ENCODE results near the gene ANO7. TPM values are rescaled to one million over a fixed set of nuclear protein-coding genes. Genes with fewer than 3 reads are reported as not detected.

Gene ANO7
- total RNA-seq, 1 donor from 2014 or later: 2.2 TPM

DNA sequence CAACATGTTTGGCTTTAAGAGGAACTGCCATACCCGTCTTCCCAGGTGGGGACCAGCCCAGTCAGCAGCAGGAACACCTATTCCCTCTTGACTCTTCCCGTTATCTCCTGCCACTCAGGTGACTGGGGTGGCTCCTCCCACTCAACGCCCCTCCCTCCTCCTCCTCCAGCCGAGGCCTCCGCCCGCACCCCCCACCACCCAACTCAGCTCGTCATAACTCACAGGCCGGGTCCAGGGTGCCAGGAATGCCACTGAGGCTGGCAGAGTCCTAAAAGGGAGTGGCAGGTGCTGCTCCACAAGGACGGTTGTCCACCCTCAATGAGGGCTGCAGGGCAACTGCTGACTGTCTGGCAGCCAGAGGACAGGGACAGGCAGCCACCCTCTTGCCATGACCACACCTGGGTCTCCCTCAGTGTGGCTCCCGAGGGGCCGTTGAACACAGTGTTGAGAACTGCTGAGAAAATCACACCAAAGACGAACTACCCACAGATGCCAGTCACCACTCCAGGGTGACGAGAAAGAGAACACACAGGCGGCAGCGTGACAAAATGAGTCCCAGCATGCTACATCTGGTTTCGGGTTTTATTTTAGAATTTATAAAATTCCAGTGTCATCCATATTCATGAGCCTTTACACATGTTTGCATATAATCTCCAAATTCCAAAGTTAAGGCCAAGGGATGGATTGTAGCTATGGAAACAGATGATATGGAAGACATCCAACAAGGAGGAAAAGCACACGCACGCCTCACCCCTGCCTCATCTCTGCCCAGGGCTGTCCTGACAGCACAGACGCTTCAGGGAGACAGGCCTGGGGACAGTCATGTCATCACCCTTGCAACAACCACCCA is 38.5 kb downstream of the ANO7 start:
- Mint-ChIP-seq H3K36me3 (ENCODE audit: low read depth) (peaks cover 42% of the 10 kb centered on the region), H3K4me1 (ENCODE audit: low read depth) (peaks cover 17% of the 10 kb centered on the region), H3K27me3 (ENCODE audit: low read depth) (no peaks in the 10 kb centered on the region), H3K9me3 (ENCODE audit: low read depth) (no peaks in the 10 kb centered on the region), H3K27ac (ENCODE audit: unreplicated experiment) (peak overlapping the region; percentile 17), H3K4me3 (ENCODE audit: unreplicated experiment) (no peak overlapping the region)
- DNase-seq (ENCODE audit: low spot score): peak; percentile 79
- TF ChIP-seq, protein P1, sequence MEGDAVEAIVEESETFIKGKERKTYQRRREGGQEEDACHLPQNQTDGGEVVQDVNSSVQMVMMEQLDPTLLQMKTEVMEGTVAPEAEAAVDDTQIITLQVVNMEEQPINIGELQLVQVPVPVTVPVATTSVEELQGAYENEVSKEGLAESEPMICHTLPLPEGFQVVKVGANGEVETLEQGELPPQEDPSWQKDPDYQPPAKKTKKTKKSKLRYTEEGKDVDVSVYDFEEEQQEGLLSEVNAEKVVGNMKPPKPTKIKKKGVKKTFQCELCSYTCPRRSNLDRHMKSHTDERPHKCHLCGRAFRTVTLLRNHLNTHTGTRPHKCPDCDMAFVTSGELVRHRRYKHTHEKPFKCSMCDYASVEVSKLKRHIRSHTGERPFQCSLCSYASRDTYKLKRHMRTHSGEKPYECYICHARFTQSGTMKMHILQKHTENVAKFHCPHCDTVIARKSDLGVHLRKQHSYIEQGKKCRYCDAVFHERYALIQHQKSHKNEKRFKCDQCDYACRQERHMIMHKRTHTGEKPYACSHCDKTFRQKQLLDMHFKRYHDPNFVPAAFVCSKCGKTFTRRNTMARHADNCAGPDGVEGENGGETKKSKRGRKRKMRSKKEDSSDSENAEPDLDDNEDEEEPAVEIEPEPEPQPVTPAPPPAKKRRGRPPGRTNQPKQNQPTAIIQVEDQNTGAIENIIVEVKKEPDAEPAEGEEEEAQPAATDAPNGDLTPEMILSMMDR (IDR thresholded peaks at IDR 0.05): no peak

DNA sequence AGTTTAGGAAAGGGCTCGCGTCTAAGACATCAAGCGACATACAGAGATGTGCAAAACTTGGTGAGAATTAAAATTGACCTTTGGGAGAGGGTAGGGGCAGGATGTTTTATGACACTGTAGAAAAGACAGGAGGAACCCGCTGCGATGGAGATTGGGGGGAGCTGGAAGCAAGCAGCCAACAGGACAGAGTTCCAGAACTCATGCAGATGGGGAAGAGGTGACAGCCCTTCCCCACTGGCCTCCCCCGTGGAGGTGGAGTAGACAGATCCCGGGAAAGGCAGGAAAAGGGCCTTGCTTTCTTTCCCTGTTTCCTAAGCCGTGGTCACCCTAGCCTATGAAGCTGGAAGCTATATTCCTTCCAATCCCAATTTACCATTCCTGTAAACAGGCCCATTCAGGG is 39.1 kb downstream of the ANO7 start:
- TF ChIP-seq, protein P1 (IDR thresholded peaks at IDR 0.05): no peak
- no peaks in the 10 kb centered on the region for H3K27me3 Mint-ChIP-seq (ENCODE audit: low read depth)
- H3K27ac Mint-ChIP-seq (ENCODE audit: unreplicated experiment): peak overlapping the region; percentile 41
- peaks cover 43% of the 10 kb centered on the region for H3K36me3 Mint-ChIP-seq (ENCODE audit: low read depth)
- peak; percentile 51 for DNase-seq (ENCODE audit: low spot score)
- H3K4me3 Mint-ChIP-seq (ENCODE audit: unreplicated experiment): no peak overlapping the region
- H3K9me3 Mint-ChIP-seq (ENCODE audit: low read depth): no peaks in the 10 kb centered on the region
- H3K4me1 Mint-ChIP-seq (ENCODE audit: low read depth): peaks cover 17% of the 10 kb centered on the region

DNA sequence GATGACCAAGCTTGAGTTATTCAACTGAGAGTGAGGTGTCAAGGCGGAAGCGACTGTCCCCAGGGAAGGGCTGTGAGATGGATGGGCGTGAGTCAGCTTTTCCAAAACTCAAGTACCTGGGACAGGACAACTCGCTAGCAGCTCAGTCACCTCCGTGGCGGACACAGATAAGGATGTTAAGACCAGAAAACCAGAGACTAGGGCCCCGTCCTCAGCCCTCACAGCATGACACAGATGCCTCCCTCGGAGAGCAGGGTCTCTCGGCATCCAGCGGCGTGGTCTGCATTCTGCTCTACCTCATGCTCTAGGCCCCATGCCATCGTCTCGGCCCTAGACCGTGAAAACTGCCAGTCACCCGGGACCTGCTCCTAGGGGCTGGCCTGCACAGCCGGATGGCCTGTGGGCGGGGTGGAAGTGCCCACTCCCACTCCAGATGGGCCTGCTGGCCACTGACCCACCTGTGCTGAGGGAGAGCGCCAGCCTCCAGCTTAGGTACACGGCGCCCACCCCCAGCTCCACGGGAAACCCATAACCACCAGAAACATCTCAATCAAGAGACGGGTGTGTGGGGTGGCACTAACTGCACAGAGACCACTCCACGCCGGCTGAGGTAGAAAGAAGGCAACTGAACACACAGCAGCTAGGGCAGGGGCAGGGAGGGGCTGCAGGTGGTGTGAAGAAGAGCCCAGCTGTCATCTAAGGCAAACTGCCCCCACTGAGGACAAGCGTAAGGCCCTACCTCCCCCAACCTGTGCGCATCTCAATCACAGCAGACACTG is 39.8 kb downstream of the ANO7 start:
- Mint-ChIP-seq H3K4me3 (ENCODE audit: unreplicated experiment) (no peak overlapping the region), H3K27me3 (ENCODE audit: low read depth) (no peaks in the 10 kb centered on the region), H3K27ac (ENCODE audit: unreplicated experiment) (peak overlapping the region; percentile 41), H3K9me3 (ENCODE audit: low read depth) (no peaks in the 10 kb centered on the region), H3K36me3 (ENCODE audit: low read depth) (peaks cover 48% of the 10 kb centered on the region), H3K4me1 (ENCODE audit: low read depth) (peaks cover 17% of the 10 kb centered on the region)
- DNase-seq (ENCODE audit: low spot score): peak; percentile 86
- TF ChIP-seq, protein P1 (IDR thresholded peaks at IDR 0.05): no peak

DNA sequence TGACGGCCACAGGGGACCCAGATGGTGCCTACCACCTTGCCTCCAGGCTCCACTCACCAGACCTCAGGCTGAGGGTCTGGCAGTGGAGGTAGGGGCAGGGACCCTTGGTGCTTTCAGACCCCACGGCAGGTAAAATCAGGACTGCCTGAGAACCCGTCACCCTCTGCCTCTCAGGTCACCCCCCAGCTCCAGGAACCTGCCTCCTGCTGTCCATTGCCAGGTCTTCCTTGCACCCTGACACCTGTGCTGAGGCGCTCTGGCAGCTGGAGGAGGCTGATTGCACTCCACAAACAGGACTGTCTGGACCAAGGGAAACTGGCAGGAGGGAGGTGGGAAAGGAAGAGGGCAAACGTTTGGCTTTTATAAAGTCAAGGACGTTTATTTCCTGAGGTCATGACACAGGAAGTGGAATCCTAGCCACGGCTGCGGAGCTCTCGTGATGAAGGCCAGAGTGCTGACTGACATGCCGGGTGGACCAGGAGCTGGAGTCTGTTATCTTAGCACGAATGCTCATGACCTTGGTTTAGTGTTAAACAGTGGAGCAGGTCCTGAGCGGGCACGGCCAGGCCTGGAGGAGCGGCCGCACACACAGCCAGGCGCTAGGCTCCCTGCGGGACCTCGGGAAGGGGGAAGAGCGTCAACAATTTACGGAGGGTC is 40.5 kb downstream of the ANO7 start:
- peak; percentile 72 for DNase-seq (ENCODE audit: low spot score)
- Mint-ChIP-seq H3K36me3 (ENCODE audit: low read depth) (peaks cover 52% of the 10 kb centered on the region), H3K4me3 (ENCODE audit: unreplicated experiment) (no peak overlapping the region), H3K4me1 (ENCODE audit: low read depth) (peaks cover 15% of the 10 kb centered on the region), H3K27ac (ENCODE audit: unreplicated experiment) (peak overlapping the region; percentile 36), H3K27me3 (ENCODE audit: low read depth) (no peaks in the 10 kb centered on the region), H3K9me3 (ENCODE audit: low read depth) (no peaks in the 10 kb centered on the region)
- TF ChIP-seq, protein P1 (IDR thresholded peaks at IDR 0.05): no peak
